Measurements from ENCODE around the gene SMYD3. TPM values are rescaled to one million over a fixed set of nuclear protein-coding genes. Genes with fewer than 3 reads are reported as not detected.

Gene SMYD3
- total and polyA plus RNA-seq, 2 of the 13 experiments (the other 11 are each of a cell fraction or from before 2014, with no cell fraction given), result 27.7 to 35.8 TPM

DNA sequence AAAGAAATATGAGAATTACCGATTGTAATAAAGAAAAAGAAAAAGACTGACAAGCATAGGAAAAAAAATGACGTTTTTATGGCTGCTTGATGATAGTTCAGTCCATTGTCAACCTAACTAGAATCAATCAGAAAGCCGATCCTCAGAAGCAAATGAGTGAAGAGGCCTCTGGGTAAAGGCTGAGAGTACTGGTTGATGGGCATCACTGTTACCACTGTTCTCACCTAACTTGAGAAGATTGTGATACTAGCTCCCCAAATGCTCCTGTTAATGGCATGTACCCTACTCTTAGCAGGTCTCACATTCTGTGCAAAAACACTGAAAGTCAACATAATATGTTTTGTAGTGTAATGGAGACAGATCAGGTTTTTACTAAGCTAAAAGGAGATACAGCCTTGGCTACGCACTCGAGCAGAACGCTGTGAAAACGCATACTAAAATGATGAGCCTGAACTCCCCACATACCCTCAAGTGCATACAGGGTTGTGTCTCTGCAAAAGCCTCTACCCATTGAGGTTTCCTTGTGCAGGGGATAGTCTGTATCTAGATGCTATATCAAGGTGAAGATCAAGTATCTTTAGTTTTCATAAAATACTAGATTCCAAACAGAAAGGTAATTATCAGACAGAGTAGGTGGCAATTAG, 554.6 kb downstream of the SMYD3 start:
- Histone ChIP-seq H3K9me3 (ENCODE audit: low read length) (no peaks in the 10 kb centered on the region), H3K27me3 (ENCODE audit: control insufficient read depth in 1 of 2, insufficient read depth in 2 of 2, low read length in 2 of 2) (no peaks in the 10 kb centered on the region), H4K20me1 (ENCODE audit: insufficient read depth, low read length) (no peaks in the 10 kb centered on the region), H3K36me3 (replicated peaks in 1 of 2; ENCODE audit: control insufficient read depth in 1 of 2, insufficient read depth in 2 of 2, low read length in 2 of 2) (no peaks in the 10 kb centered on the region), H3K27ac (ENCODE audit: extremely low read length, insufficient read depth, low read length) (no peak overlapping the region), H3K9ac (ENCODE audit: insufficient read depth, low read depth, low read length) (no peak overlapping the region), H3K79me2 (ENCODE audit: insufficient read depth, low read length) (no peaks in the 10 kb centered on the region), H3K4me2 (ENCODE audit: low read depth, low read length) (no peak overlapping the region), H2AFZ (ENCODE audit: low read length) (no peak overlapping the region), H3K4me3 (replicated peaks in 1 of 3; ENCODE audit: insufficient read depth in 1 of 3, low read depth in 2 of 3, low read length in 3 of 3) (no peak overlapping the region), H3K4me1 (ENCODE audit: insufficient read depth, low read length) (no peaks in the 10 kb centered on the region)
- POLR2A ChIA-PET, result no interaction called here
- in situ Hi-C loops (cut with HindIII; ENCODE audit: extremely low pct_ligation_motif_present, low pct_unique_long_range_greater_than_20kb), result no loop called here
- TF ChIP-seq DPF2 (CRISPR knock-in tag; IDR thresholded peaks at IDR 0.05; ENCODE audit: borderline replicate concordance, low read depth) (no peak), ZBTB7B (CRISPR knock-in tag; IDR thresholded peaks at IDR 0.05) (no peak), GABPA (IDR thresholded peaks at IDR 0.05; ENCODE audit: low read depth, low read length) (no peak), GABPA (CRISPR knock-in tag; IDR thresholded peaks at IDR 0.05; ENCODE audit: low read depth) (no peak), ZFAT (CRISPR knock-in tag; conservative IDR thresholded peaks at IDR 0.05) (no peak), ARID2 (CRISPR knock-in tag; IDR thresholded peaks at IDR 0.05; ENCODE audit: borderline replicate concordance) (no peak), CREM (IDR thresholded peaks at IDR 0.05) (no peak), CREM (CRISPR knock-in tag; IDR thresholded peaks at IDR 0.05) (no peak)
- TF ChIP-seq, protein P1, sequence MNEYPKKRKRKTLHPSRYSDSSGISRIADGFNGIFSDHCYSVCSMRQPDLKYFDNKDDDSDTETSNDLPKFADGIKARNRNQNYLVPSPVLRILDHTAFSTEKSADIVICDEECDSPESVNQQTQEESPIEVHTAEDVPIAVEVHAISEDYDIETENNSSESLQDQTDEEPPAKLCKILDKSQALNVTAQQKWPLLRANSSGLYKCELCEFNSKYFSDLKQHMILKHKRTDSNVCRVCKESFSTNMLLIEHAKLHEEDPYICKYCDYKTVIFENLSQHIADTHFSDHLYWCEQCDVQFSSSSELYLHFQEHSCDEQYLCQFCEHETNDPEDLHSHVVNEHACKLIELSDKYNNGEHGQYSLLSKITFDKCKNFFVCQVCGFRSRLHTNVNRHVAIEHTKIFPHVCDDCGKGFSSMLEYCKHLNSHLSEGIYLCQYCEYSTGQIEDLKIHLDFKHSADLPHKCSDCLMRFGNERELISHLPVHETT (CRISPR knock-in tag; conservative IDR thresholded peaks at IDR 0.05), result no peak
- TF ChIP-seq, protein P2, sequence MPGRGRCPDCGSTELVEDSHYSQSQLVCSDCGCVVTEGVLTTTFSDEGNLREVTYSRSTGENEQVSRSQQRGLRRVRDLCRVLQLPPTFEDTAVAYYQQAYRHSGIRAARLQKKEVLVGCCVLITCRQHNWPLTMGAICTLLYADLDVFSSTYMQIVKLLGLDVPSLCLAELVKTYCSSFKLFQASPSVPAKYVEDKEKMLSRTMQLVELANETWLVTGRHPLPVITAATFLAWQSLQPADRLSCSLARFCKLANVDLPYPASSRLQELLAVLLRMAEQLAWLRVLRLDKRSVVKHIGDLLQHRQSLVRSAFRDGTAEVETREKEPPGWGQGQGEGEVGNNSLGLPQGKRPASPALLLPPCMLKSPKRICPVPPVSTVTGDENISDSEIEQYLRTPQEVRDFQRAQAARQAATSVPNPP (CRISPR knock-in tag; IDR thresholded peaks at IDR 0.05), result no peak
- TF ChIP-seq, protein P3, sequence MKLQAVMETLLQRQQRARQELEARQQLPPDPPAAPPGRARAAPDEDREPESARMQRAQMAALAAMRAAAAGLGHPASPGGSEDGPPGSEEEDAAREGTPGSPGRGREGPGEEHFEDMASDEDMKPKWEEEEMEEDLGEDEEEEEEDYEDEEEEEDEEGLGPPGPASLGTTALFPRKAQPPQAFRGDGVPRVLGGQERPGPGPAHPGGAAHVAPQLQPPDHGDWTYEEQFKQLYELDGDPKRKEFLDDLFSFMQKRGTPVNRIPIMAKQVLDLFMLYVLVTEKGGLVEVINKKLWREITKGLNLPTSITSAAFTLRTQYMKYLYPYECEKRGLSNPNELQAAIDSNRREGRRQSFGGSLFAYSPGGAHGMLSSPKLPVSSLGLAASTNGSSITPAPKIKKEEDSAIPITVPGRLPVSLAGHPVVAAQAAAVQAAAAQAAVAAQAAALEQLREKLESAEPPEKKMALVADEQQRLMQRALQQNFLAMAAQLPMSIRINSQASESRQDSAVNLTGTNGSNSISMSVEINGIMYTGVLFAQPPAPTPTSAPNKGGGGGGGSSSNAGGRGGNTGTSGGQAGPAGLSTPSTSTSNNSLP (IDR thresholded peaks at IDR 0.05; ENCODE audit: low read depth, low read length), result no peak
- CTCF ChIA-PET (ENCODE audit: low intra/inter-chr PET ratio, low total read pairs), result no interaction called here
- BruUV-seq (replicated peaks), result no TSS peak
- intact Hi-C loops (cut with micrococcal nuclease; ENCODE audit: unreplicated experiment), result loop anchor here (10.0 kb wide), 1 partner anchor 58 kb away; no protein-coding TSS in a partner anchor
- no peak for DNase-seq (ENCODE audit: low spot score)
- no peak for FAIRE-seq
- ATAC-seq, result no peak
- 88% methylated on average over 7 of the region's 7 CpGs for WGBS (ENCODE audit: low lambda C conversion rate)
